Colonic mucosa (tissue), 4 donors: ENCODE results near the gene MLPH. TPM values are rescaled to one million over a fixed set of nuclear protein-coding genes. Genes with fewer than 3 reads are reported as not detected.

Experiments used
- DNase-seq: peaks from one replicate; pipeline ENCODE4 v3.0.0-alpha.2; 2020
- H3K27ac ChIP-seq: fragments of 200-600 bp; one replicate; pipeline ENCODE4 v1.8.0; 2021
- H3K27me3 ChIP-seq: fragments of 200-600 bp; one replicate; pipeline ENCODE4 v1.8.0; 2021
- H3K36me3 ChIP-seq: fragments of 200-600 bp; one replicate; pipeline ENCODE4 v1.8.0; 2021
- H3K4me1 ChIP-seq: fragments of 200-600 bp; one replicate; pipeline ENCODE4 v1.8.0; 2021; ENCODE audit warnings: mild to moderate bottlenecking
- H3K4me3 ChIP-seq: fragments of 200-600 bp; one replicate; pipeline ENCODE4 v1.8.0; 2021
- H3K9ac ChIP-seq, 2 donors: one replicate each; pipeline ENCODE4 v1.7.0; 2013; ENCODE audit warnings: control low read depth in 2 of 2, low read depth in 2 of 2, low read length in 2 of 2
- H3K9me3 ChIP-seq: fragments of 200-600 bp; one replicate; pipeline ENCODE4 v1.8.0; 2021
- CTCF ChIP-seq: fragments of 200-600 bp; IDR thresholded peaks from one replicate; pipeline ENCODE4 v1.8.0; 2022; ENCODE audit warnings: antibody characterized with exemption, mild to moderate bottlenecking
- intact Hi-C: fragments of 100-400 bp; cut with DNase I; formaldehyde crosslinking; loops from one replicate; pipeline ENCODE4 v1.14.1; 2022
- total RNA-seq, 2 donors: library from RNA; stranded (reverse); fragmentation: NEBNext Ultra II Directional in 1 of 2; extraction: Animal tissue kit (Norgen Biotek cat#: 25700) in 1 of 2; gene quantifications; one replicate each; pipeline ENCODE4 v1.2.1, GENCODE V29; 2021
- donor health status: healthy.
- donor health status: DM: no; HTN: no; CAD: no.
- donor health status: DM: no; HTN: no; CAD: no.

Gene MLPH
- total RNA-seq, 2 donors from 2014 or later, result 87.9 to 111 TPM

DNA sequence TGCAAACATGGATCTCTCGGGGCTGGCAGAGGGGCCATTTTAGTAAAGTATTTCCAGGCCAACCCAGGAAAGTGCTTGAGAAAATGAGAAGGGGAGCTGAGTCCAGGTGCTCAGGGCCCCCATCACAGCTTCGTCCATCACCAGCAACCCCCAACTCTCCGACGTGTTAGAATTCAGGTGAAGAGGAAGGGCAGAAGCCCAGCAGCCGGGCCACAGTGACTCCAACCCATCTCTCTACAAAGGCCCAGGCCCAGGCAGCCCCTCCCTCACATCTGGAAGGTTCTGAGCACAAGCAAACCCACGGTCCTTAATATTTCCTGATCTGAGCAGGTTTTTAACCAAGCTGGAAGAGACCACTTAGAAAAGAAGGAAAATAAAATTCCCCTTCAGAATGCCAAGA, 38.4 kb upstream of the MLPH start:
- Histone ChIP-seq H3K9me3 (no peaks in the 10 kb centered on the region), H3K27me3 (no peaks in the 10 kb centered on the region), H3K4me3 (no peak overlapping the region), H3K27ac (no peak overlapping the region), H3K36me3 (no peaks in the 10 kb centered on the region), H3K4me1 (no peaks in the 10 kb centered on the region), H3K9ac (no peak overlapping the region)
- no peak for DNase-seq
- intact Hi-C loops, result no loop called here
- TF ChIP-seq CTCF, result no peak

- Histone ChIP-seq H3K27ac (no peak overlapping the region), H3K4me3 (no peak overlapping the region), H3K9ac (no peak overlapping the region), H3K4me1 (no peaks in the 10 kb centered on the region), H3K9me3 (no peaks in the 10 kb centered on the region), H3K27me3 (no peaks in the 10 kb centered on the region), H3K36me3 (no peaks in the 10 kb centered on the region)
- intact Hi-C loops, result no loop called here
- DNase-seq, result no peak
- no peak for TF ChIP-seq CTCF
Measured at GRCh38 chr2:237449193-237449881, 37.7 kb upstream of the MLPH start.

GRCh38 chr2:237450108-237450507, 36.9 kb upstream of the MLPH start:
- no peak for TF ChIP-seq CTCF
- Histone ChIP-seq H3K9me3 (no peaks in the 10 kb centered on the region), H3K27me3 (no peaks in the 10 kb centered on the region), H3K4me3 (no peak overlapping the region), H3K4me1 (no peaks in the 10 kb centered on the region), H3K27ac (no peak overlapping the region), H3K9ac (no peak overlapping the region), H3K36me3 (no peaks in the 10 kb centered on the region)
- no peak for DNase-seq
- intact Hi-C loops, result no loop called here

GRCh38 chr2:237450583-237450982, 36.5 kb upstream of the MLPH start:
- Histone ChIP-seq H3K4me3 (no peak overlapping the region), H3K27me3 (no peaks in the 10 kb centered on the region), H3K9me3 (no peaks in the 10 kb centered on the region), H3K36me3 (no peaks in the 10 kb centered on the region), H3K4me1 (no peaks in the 10 kb centered on the region), H3K9ac (no peak overlapping the region), H3K27ac (no peak overlapping the region)
- no peak for TF ChIP-seq CTCF
- DNase-seq, result no peak
- intact Hi-C loops, result no loop called here

DNA sequence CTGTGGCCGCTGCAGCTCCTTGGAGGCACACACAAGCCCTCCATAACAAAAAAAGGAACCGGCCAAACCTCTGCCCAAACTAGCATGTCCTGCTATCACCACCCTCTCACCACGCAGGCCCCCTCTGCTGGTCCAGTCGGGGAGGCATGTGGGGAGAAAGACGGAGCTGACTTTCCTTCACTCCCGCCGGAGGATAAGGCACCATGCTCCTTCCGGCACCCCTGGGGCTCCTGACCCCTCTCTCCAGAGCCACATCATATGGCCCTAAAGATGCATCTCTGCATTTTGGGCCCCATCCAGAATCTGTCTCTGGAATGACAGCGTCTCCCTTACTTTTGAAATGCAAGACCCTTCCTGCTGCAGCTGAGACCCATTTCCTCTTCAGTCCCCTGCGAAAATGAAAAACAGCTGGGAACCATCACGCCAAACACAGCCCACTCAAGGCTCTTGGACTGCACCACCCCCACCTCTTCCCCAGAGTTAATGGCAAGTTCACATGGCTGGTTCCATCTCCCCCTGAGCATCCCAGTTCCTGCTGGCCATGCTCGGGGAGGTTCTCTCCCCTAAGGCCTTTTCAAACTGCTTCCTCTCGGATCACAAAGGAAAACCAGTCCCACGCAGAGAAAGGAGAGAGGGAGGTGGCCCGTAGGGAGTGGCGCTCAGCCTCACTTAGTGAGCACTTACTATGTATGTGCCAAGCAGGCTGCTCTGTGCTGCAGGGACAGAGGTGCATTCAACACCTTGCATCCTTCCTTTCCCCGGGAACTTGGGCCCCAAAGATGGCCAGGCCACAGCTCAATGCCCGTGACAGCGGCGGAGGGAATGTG, 35.2 kb upstream of the MLPH start:
- Histone ChIP-seq H3K9ac (no peak overlapping the region), H3K27ac (no peak overlapping the region), H3K9me3 (no peaks in the 10 kb centered on the region), H3K27me3 (no peaks in the 10 kb centered on the region), H3K36me3 (no peaks in the 10 kb centered on the region), H3K4me3 (no peak overlapping the region), H3K4me1 (no peaks in the 10 kb centered on the region)
- no peak for DNase-seq
- TF ChIP-seq CTCF, result no peak
- intact Hi-C loops, result no loop called here
